ENCODE measurements around the gene NFE2L3. TPM values are rescaled to one million over a fixed set of nuclear protein-coding genes. Genes with fewer than 3 reads are reported as not detected.
A peak's percentile ranks its signal among the peaks of the same experiment; 100 is the strongest.
"Not testable (repeated sequence)": the region's sequence is repeated elsewhere in the genome, so short reads cannot be mapped to it uniquely, and the experiment has no call there.

Gene NFE2L3
- total RNA-seq, 1 donor, result 1.4 TPM

- peak overlapping the region; percentile 65 for H3K4me3 ChIP-seq (ENCODE audit: insufficient read depth, low read length)
- peak overlapping the region; percentile 77 for H3K4me2 ChIP-seq (ENCODE audit: insufficient read depth, low read length)
Measured at GRCh38 chr7:26151650-26151952, 397 bp upstream of the NFE2L3 start.

GRCh38 chr7:26152782-26153240 lies 813 bp downstream of the NFE2L3 start:
- H3K4me3 ChIP-seq (ENCODE audit: insufficient read depth, low read length), result peak overlapping the region; percentile 65
- H3K4me2 ChIP-seq (ENCODE audit: insufficient read depth, low read length), result peak overlapping the region; percentile 77
- H3K27ac ChIP-seq (ENCODE audit: low read depth, low read length); H3K9me3 ChIP-seq (ENCODE audit: low read depth, low read length); H3K79me2 ChIP-seq (ENCODE audit: insufficient read depth, low read length); DNase-seq (ENCODE audit: insufficient read length, low spot score, missing footprints); H4K20me1 ChIP-seq (ENCODE audit: insufficient read depth, low read length); H3K36me3 ChIP-seq (ENCODE audit: insufficient read depth, low read length): not testable (repeated sequence)
- H2AFZ ChIP-seq (ENCODE audit: low read length), result peak overlapping the region; percentile 49
- H3K27me3 ChIP-seq (ENCODE audit: insufficient read depth, low read length), result peaks cover 29% of the 10 kb centered on the region
- H3K4me1 ChIP-seq (ENCODE audit: insufficient read depth, low read length), result peaks cover 17% of the 10 kb centered on the region

More at GRCh38 chr7:26151650-26151952, 397 bp upstream of the NFE2L3 start:
- H3K9me3 ChIP-seq (ENCODE audit: low read depth, low read length), result no peaks in the 10 kb centered on the region
- H3K27ac ChIP-seq (ENCODE audit: low read depth, low read length), result no peak overlapping the region
- H2AFZ ChIP-seq (ENCODE audit: low read length), result peak overlapping the region; percentile 86
- H3K79me2 ChIP-seq (ENCODE audit: insufficient read depth, low read length), result no peaks in the 10 kb centered on the region
- peaks cover 29% of the 10 kb centered on the region for H3K27me3 ChIP-seq (ENCODE audit: insufficient read depth, low read length)
- no peak for TF ChIP-seq CTCF (IDR thresholded peaks at IDR 0.05; ENCODE audit: extremely low read depth, low read depth, low read length)
- peaks cover 14% of the 10 kb centered on the region for H3K4me1 ChIP-seq (ENCODE audit: insufficient read depth, low read length)
- DNase-seq (ENCODE audit: insufficient read length, low spot score, missing footprints), result no peak
- H4K20me1 ChIP-seq (ENCODE audit: insufficient read depth, low read length), result no peaks in the 10 kb centered on the region
- H3K36me3 ChIP-seq (ENCODE audit: insufficient read depth, low read length), result no peaks in the 10 kb centered on the region

- TF ChIP-seq CTCF (IDR thresholded peaks at IDR 0.05; ENCODE audit: extremely low read depth, low read depth, low read length), result no peak
Measured at GRCh38 chr7:26153241-26153822, 1.3 kb downstream of the NFE2L3 start.

GRCh38 chr7:26153823-26154783 lies 2.1 kb downstream of the NFE2L3 start:
- H3K4me2 ChIP-seq (ENCODE audit: insufficient read depth, low read length), result no peak overlapping the region
- H3K36me3 ChIP-seq (ENCODE audit: insufficient read depth, low read length), result no peaks in the 10 kb centered on the region
- peaks cover 17% of the 10 kb centered on the region for H3K4me1 ChIP-seq (ENCODE audit: insufficient read depth, low read length)
- H3K79me2 ChIP-seq (ENCODE audit: insufficient read depth, low read length), result no peaks in the 10 kb centered on the region
- DNase-seq (ENCODE audit: insufficient read length, low spot score, missing footprints), result peak; percentile 81
- TF ChIP-seq CTCF (IDR thresholded peaks at IDR 0.05; ENCODE audit: extremely low read depth, low read depth, low read length), result no peak
- H3K27ac ChIP-seq (ENCODE audit: low read depth, low read length), result no peak overlapping the region
- no peaks in the 10 kb centered on the region for H3K9me3 ChIP-seq (ENCODE audit: low read depth, low read length)
- peak overlapping the region; percentile 7 for H2AFZ ChIP-seq (ENCODE audit: low read length)
- peaks cover 29% of the 10 kb centered on the region for H3K27me3 ChIP-seq (ENCODE audit: insufficient read depth, low read length)
- no peak overlapping the region for H3K4me3 ChIP-seq (ENCODE audit: insufficient read depth, low read length)
- no peaks in the 10 kb centered on the region for H4K20me1 ChIP-seq (ENCODE audit: insufficient read depth, low read length)

More at GRCh38 chr7:26153241-26153822, 1.3 kb downstream of the NFE2L3 start:
- Histone ChIP-seq H3K9me3 (ENCODE audit: low read depth, low read length) (no peaks in the 10 kb centered on the region), H2AFZ (ENCODE audit: low read length) (peak overlapping the region; percentile 49), H3K36me3 (ENCODE audit: insufficient read depth, low read length) (no peaks in the 10 kb centered on the region), H3K4me2 (ENCODE audit: insufficient read depth, low read length) (peak overlapping the region; percentile 47), H3K27me3 (ENCODE audit: insufficient read depth, low read length) (peaks cover 29% of the 10 kb centered on the region), H3K4me1 (ENCODE audit: insufficient read depth, low read length) (peaks cover 17% of the 10 kb centered on the region), H3K27ac (ENCODE audit: low read depth, low read length) (no peak overlapping the region), H3K79me2 (ENCODE audit: insufficient read depth, low read length) (no peaks in the 10 kb centered on the region), H3K4me3 (ENCODE audit: insufficient read depth, low read length) (peak overlapping the region; percentile 65), H4K20me1 (ENCODE audit: insufficient read depth, low read length) (no peaks in the 10 kb centered on the region)
- DNase-seq (ENCODE audit: insufficient read length, low spot score, missing footprints), result peak; percentile 72
